ENCODE data around the gene CD164. TPM values are rescaled to one million over a fixed set of nuclear protein-coding genes. Genes with fewer than 3 reads are reported as not detected.
"Not testable (repeated sequence)": the region's sequence is repeated elsewhere in the genome, so short reads cannot be mapped to it uniquely, and the experiment has no call there.

Gene CD164
- total RNA-seq, 1 donor from 2014 or later = 323 TPM

- DNase-seq (ENCODE audit: low spot score) = no peak
Observed at GRCh38 chr6:109377717-109378116, 4.5 kb downstream of the CD164 start.

DNA sequence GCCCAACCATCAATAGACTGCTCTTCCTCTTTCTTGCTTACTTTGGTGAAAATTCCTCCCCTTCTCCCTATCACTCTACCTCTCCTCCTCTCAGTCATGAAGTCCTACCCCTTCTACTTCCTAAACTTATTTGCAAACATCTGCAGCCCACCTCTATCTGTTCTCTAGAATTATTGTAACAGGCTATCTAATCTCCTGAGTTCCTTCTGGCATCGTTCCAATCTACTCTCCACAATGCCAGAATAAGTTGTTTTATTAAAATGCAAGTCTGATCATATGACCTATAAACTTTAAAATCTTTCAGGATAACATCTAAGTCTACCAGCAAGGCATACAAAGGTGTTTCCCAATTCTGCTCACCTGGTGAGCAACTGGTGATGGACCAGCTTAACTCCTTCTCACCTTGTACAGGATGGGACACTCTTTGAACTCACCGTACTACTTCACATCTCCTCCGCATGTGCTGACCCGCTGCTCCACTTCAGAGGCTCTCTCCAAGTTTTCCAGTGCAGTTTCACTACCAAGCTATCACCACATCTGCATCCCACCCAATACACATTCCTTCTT is 7.9 kb downstream of the CD164 start:
- no peak for DNase-seq (ENCODE audit: low spot score)

GRCh38 chr6:109373762-109374161 is 8.5 kb downstream of the CD164 start:
- no peak for DNase-seq (ENCODE audit: low spot score)

DNA sequence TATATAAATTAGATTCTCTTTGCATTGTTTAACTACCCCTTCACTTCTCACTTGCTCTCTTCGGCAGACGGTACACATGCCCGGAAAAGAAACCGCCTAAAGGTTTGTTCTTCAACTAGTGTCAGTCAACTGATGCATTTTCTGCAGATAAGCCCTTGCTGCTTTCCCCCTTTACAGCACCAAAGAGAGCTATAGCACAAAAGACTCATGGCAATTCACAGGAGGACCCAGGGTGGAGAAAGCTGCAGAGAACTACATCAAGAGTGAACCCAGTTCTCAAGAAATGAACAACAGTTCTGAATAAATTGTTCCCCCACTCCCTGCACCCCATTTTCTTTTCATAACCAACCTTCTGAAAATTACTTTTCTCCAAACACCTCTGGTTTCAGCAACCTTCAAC is 8.9 kb downstream of the CD164 start:
- no peak for DNase-seq (ENCODE audit: low spot score)

DNA sequence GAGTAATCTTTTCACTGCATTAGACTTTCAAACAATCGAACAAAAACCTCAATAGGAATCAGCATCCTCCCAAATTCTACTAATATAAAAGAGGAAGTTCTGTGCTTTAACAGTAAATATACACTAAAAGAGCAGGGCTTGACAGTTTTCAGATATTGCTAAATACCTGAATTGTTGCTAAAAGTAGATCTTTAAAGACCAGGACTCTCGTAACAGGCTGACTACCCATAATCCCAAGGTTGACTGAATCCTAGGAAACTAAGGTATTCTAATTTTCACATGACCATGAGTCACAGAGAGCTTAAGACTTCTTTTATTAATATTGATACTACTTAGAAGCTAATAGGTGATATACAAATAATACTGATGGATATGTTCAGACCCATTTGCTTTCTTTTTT is 10.1 kb downstream of the CD164 start:
- DNase-seq (ENCODE audit: low spot score) = no peak

DNA sequence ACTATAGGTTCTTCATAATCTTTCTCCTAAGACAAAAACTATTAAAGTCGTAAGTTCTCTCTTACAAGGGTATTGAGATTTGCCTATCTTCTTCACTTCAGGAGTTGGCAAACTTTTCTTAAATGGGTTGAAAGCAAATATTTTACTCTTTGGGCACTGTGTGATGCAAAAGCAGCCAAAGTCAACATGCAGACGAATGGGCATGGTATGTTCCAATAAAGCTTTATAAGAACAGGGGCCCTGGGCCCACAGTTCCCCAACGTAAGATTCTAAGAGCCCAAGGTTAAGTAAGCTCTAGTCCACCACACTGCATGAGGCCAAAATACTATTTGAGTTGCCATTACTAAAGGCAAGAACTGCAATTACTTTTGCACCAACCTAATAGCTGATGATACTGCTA is 11.5 kb downstream of the CD164 start:
- DNase-seq (ENCODE audit: low spot score) = no peak

DNA sequence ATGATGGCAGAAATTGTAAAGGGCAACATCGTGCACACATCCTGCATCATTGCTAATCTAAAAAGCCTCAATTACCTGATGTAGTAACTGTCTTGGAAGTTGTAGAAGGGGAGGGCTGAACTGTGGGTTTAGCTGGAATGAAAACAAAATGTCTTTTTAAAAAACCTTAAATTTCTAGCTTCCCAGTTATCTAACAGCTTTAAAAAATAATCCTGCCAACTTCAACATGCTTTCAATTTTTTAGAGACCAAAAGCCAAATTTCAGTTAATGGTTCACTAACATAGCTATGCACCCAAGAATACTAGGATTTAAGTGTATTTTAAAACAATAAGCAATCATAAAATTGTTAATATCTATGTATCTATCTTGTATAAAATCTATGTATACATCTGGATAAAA is 11.9 kb downstream of the CD164 start:
- no peak for DNase-seq (ENCODE audit: low spot score)

GRCh38 chr6:109369728-109370127 is 12.5 kb downstream of the CD164 start:
- no peak for DNase-seq (ENCODE audit: low spot score)

DNA sequence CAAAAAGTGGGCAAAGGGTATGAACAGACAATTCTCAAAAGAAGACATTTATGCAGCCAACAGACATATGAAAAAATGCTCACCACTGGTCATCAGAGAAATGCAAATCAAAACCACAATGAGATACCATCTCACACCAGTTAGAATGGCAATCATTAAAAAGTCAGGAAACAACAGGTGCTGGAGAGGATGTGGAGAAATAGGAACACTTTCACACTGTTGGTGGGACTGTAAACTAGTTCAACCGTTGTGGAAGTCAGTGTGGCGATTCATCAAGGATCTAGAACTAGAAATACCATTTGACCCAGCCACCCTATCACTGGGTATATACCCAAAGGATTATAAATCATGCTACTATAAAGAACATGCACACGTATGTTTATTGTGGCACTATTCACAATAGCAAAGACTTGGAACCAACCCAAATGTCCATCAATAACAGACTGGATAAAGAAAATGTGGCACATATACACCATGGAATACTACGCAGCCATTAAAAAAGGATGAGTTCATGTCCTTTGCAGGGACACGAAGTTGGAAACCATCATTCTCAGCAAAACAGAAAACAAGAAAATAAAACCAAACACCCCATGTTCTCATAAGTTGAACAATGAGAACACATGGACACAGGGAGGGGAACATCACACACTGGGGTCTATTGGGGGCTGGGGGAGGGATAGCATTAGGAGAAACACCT is 17.7 kb downstream of the CD164 start:
- DNase-seq (ENCODE audit: low spot score) = not testable (repeated sequence)

GRCh38 chr6:109363753-109364152 is 18.5 kb downstream of the CD164 start:
- no peak for DNase-seq (ENCODE audit: low spot score)

DNA sequence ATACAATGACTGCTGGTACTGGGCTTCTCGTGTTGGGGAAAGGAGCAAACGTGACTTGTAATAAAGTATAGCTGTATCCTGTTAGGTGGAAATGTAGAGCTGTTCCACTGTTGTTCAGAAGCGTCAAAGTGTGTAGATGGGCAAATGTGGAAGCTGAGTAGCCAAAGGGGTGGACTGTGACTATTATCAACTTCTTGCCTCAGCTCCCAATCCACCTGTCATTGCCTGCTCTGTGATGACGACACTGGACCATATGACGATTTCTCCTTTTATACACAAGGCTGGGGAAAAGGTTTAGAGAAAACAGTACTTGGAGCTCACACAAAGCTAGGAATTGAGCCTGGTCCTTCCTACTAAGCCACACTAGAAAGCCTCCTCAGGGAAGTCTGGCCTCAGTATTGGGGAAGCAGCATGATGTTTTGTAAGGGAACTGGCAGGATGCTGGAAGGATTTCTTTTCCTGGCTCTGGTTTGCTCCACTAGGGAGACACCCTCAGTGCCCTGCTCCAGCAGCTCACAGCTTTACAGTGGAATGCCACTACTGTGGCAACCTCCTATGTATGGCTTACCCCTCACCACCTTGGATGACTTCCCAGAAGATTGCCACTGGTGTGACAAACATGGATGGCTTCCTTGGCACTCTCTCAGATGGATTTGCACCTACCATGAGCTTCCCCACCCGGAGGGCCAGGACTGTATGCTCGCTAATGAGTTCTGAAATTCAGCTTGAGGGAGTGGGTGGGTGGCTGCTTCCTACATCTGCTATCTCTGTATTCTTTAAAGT is 20.0 kb downstream of the CD164 start:
- no peak for DNase-seq (ENCODE audit: low spot score)

DNA sequence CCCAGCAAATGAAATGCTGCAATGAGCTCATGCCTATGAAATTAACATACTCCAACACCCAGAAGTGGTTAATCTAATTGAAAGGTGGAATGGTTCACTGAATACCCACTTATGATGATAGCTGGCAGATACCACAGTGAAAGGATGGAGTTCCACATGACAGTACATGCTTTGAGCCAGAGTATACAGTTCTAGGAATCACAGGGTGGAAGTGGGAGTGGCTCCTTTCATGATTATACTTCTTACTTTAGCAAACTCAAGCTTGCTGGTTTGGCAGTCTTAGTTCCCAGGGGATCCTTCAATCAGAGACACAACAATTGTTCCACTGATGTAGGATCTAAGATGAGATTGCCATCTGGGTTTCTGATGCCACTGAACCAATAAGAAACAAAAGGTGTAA is 21.5 kb downstream of the CD164 start:
- no peak for DNase-seq (ENCODE audit: low spot score)

DNA sequence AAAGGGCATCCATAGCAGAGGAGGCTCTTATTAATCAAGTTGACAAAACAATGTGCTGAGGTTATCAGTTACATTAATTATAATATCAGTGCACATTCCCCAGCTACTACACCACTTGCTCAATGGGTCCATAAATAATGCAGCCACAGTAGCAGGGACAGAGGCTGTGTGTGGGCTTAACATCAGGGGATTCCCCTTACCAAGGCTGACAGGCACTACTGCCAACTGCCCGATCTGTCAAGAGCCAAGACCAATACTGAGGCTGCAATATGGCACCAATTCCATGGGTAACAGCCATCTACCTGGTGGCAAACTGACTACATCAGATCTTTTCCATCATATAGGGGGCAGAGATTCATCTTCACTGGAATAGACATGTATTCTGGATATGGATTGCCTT is 22.0 kb downstream of the CD164 start:
- DNase-seq (ENCODE audit: low spot score) = no peak

- DNase-seq (ENCODE audit: low spot score) = no peak
Observed at GRCh38 chr6:109359248-109359647, 23.0 kb downstream of the CD164 start.

DNA sequence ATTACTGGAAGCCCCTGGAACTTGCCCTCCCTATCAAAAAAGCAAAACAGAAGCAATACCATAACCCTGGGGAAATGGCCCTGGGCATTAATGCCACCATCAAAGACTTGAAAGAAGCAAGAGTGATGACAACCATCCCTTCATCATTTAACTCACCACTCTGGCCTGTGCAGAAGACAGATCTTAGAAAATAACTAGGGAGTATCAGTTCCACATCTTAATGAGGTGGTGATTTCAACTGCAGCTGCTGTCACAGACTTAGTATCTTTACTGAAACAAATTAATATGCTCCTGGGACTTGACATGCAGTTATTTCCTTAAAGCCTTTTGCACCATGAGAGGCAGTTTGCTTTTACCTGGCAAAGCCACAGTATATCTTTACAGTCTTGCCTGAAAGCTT is 24.1 kb downstream of the CD164 start:
- DNase-seq (ENCODE audit: low spot score) = no peak

DNA sequence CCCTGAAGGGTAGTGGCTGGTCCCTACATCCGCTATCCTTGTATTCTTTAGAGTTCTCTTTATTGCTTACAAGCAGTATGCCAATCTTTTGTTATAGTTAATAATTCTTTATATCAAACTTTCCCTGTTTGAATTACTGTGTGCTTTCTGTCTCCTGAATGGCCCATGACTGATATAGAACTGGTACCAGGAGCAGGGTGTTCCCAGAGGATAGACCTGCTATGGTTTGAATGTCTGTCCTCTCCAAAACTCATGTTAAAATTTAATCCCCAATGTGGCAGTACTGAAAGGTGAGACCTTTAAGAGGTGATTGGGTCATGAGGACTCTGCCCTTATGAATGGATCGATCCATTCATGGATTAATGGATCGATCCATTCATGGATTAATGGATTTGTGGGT is 26.0 kb downstream of the CD164 start:
- DNase-seq (ENCODE audit: low spot score) = no peak

GRCh38 chr6:109351231-109352130 is 30.8 kb downstream of the CD164 start:
- no peak for DNase-seq (ENCODE audit: low spot score)

GRCh38 chr6:109349419-109349987 is 32.8 kb downstream of the CD164 start:
- DNase-seq (ENCODE audit: low spot score) = no peak

DNA sequence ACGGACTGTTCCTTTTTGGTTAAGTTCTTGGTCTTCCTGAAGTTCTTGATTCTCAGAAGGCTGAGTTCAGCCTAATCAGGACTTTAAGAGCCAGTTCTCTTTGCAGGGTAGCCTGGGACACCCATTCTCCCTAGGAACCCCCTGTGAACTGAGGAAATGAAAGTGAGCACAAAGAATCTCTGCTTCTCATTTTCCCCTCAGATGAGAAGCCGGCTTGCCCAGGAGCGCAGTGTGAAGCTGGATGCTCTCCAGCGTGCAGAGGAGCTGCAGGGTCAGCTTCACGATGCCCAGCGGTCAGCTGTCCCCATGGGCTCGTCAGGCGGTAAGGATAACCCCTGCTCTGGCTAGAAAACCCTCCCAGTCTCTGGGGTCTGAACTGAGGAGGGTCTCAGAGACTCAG is 34.0 kb downstream of the CD164 start:
- DNase-seq (ENCODE audit: low spot score) = no peak

DNA sequence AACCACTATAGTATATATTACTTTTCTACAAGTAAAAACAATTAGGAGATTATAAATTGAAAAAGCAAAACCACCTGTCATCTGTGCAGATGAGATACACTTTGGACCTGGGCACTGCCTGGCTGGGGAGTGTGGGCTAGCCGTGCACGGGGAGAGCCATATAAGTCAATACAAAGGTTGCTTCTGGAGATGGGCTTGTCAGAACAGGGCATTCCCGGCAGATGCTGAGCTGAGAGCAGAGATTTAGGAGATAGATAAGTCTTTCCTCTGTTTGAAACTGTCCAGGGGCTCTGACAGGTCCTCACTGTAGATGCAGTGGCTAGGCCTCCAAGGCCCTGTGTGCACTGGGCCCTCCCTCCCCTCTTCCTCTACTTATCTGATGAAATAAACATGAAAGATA is 34.5 kb downstream of the CD164 start:
- no peak for DNase-seq (ENCODE audit: low spot score)

DNA sequence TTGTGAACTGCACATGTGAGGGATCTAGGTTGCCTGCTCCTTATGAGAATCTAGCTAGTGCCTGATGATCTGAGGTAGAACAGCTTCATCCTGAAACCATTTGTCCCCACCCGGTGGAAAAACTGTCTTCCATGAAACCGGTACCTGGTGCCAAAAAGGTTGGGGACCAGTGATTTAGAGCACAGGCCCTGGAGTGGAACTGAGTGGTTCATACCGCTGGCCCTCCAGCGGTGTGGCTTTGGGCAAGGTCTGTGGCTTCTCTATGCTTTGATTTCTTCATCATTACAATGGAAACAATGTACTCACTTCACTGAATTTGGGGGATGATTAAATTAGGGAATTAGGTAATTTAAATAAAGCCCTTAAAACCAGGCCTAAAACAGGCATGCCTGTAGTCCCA is 36.3 kb downstream of the CD164 start:
- DNase-seq (ENCODE audit: low spot score) = no peak
